Stimulated activated CD8-positive, alpha-beta memory T cell treated with anti-CD3 and anti-CD28 coated beads, Interleukin-4, amount 100 ng/mL, for 1 hour (primary cell): Measurements from ENCODE around the gene CDS1.
"Not testable (repeated sequence)": the region's sequence is repeated elsewhere in the genome, so short reads cannot be mapped to it uniquely, and the experiment has no call there.

Experiments
- DNase-seq, 2 donors: peaks; one replicate each; pipeline ENCODE4 v3.0.0-alpha.2; 2020; ENCODE audit warnings: low read depth in 2 of 2, low spot score in 1 of 2

The CDS1 gene

GRCh38 chr4:84669201-84669600, 86.3 kb downstream of the CDS1 start:
- DNase-seq: no peak

DNA sequence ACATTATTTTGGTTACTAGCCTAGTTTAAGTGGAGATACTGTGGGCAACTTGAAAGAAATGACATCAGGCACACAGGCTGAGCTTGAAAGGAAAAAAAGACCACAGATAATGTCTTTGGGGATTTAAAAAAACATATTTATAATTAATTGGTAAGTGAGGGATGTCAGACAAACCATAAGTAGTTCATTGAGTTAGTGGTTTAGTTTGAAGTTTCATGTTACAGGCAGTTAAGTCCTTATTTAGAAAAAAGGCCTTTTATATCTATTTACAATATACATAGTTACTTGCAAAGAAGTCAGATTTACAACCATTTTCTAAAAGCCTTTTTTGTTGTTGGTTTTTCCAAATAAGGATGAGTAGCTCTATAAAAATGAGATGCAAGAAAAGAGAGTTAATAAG, 89.2 kb downstream of the CDS1 start:
- DNase-seq: no peak

DNA sequence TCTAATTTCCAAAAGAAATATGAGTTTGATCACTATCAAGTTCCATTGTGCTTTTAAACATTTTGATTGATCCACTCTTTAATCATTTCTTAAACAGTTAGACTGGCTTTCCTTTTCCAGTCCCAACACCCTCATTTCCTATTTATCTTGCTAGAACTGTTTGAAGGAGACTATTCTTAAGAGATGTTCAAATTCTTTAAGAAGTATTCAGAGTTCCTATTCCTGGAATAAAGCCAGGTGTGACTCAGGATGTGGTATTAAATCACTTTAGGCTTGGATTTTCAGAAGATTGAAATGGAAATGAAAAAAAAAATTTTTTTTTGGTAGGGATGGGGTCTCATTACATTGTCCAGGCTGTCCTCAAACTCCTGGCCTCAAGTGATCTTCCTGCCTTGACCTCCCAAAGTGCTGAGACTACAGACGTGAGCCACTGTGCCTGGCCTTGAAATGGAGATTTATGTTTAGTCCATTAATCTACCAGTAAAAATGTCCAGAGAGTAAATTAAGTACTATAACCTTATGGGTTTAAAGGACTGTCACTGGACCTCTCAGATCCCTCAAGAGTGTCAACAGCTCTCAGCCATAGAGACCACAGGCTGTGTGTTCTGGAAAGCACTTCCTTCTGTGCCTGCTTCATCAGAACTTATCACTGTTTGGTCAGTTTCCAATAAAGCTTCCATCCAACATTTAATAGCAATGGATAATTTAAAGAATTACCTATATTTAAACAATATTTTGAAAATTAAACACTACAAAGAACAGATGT, 90.7 kb downstream of the CDS1 start:
- no peak for DNase-seq

- DNase-seq: no peak
These were observed 94.2 kb downstream of the CDS1 start for GRCh38 chr4:84677093-84677492.

GRCh38 chr4:84677995-84678394, 95.1 kb downstream of the CDS1 start:
- no peak for DNase-seq

DNA sequence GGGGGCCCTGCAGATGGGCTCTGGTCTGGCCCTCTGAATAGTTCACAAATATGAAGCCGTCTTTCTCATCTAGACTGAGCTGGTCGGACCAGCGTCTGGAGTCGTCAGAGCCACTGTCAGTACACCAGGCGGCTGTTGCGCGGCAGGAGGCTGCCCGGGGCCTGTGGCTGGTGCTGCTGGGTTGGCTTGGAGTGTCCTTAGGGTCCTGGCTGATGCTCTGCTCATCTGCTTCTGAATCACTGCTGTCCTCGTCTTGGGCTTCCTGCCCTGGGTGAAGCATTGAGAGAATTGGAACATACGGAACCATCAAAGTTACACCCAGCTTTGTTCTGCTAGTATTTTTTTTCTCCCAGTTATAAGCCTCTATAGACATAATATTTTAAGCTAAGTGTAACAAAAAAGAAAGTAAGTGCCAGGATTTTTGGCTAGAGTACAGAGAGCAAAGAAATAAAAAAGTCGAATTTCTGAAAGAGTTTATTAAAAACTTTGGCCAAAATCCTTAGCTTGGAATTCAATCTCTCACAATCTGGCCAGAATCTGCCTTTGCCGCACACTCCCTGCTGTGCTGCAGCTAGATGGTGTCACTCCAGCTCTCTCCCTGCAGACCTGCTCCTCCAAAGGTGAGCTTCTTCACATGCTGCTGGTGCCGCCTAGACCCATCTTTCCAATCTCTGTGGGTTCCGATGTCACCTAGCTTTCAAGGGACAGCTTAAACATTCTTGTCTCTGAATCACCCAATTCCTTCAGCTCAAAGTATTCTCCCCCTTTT, 96.2 kb downstream of the CDS1 start:
- no peak for DNase-seq

DNA sequence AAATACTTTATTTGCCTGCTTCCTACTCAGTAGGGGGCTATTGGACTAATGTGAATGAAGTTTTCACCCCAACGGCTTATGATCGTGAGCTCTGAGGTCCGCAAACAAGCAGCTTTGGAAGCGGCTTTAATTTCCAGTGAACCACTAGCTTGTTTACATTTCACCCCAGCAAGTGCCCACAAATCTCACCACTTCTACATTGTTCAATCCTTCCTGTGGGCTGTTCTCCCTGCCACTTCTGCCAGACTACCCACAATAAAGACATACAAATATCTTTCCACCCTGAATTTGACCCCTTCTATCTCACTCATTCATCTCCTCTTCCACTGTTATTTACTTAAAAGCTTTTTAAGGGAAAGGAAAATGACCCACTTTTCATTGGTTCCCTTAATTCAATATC, 98.0 kb downstream of the CDS1 start:
- DNase-seq: no peak

- no peak for DNase-seq
These were observed 98.8 kb downstream of the CDS1 start for GRCh38 chr4:84681486-84682274.

DNA sequence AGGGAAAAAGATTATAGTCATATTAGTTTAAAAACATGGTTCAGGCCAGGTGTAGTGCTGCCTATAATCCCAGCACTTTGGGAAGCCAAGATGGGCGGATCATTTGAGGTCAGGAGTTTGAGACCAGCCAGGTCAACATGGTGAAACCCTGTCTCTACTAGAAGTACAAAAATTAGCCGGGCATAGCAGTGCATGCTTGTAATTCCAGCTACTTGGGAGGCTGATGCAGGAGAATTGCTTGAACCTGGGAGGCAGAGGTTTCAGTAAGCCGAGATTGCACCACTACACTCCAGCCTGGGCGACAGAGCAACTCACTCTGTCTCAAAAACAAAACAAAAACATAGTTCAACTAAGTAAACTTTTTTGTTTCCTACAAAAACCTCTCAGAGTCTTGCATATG, 99.7 kb downstream of the CDS1 start:
- not testable (repeated sequence) for DNase-seq

- DNase-seq: no peak
These were observed 100.3 kb downstream of the CDS1 start for GRCh38 chr4:84683064-84683850.

DNA sequence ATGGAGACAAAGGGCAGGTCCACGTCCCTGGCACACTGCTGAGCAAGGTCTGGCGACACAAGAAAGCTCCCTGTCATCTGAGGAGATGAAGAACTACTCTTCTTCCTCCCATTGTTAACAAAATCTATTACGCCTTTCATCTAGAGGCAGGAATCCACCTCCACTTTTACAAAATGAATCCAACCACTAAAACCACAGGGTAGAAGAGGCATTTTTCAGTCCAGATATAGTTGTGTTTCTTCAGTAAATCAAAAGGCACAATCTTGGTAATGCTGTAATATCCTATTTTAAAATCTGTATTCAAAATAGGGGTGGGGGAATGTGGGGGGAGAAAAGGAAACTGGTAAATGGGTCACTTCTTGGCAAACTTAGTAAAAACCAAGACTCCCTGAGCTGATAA, 101.4 kb downstream of the CDS1 start:
- no peak for DNase-seq

DNA sequence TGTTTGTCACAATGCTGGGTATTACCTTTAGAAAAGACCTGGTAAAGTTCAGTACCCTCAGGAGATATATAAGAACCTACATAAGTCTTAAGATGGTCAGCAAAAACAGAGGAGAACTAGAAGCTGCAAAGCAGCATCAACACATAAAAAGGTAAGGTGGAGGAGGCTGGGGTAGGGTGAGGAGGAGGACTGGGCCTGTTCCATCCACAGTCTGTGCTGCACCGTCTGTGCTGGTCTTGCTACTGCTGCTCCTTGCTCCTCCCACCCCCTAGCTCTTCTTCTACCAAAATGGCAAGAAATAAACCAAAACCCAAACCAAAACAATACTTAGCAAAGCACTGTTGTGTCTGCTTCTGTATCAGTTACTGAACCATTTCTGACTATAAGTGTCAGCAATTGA, 102.2 kb downstream of the CDS1 start:
- no peak for DNase-seq

DNA sequence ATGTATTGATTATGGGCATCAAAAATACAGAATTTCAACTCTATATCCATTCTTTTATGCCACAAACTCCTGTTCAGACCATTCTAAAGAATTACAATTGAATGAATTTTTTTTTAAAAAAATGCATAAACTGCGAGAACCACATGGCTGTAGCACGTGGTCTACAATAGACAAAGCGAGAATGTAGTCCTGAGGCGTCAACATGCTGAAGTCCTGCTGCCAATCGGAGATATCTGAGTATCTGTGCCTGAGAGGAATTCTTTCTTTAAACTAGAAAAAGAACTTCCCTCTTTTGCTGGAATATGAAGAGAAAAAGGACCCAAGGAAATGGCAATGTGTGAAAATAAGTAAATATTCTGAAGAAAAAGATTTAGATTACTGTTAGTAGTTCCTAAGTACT, 105.7 kb downstream of the CDS1 start:
- no peak for DNase-seq

- no peak for DNase-seq
These were observed 106.3 kb downstream of the CDS1 start for GRCh38 chr4:84689197-84689596.

DNA sequence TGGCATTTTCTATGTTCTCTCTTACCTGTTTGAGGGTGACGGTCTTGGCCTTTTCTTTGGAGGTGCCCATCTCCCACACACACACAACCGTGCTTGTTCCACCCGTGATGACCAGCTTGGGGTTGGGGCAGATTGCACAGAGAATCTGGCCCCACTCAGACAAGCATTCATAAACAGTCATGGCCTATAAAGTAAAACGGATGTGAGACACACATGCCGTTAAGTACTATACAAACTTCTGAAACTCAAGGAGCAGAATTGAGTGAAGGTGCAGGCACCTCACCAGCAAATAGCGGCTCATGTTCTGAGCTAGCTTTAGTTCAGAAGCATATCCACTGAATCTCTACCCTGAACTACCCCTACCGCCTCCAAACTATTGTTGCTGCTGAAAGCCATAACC, 107.6 kb downstream of the CDS1 start:
- DNase-seq: no peak

- DNase-seq: no peak
These were observed 108.3 kb downstream of the CDS1 start for GRCh38 chr4:84691170-84691691.

DNA sequence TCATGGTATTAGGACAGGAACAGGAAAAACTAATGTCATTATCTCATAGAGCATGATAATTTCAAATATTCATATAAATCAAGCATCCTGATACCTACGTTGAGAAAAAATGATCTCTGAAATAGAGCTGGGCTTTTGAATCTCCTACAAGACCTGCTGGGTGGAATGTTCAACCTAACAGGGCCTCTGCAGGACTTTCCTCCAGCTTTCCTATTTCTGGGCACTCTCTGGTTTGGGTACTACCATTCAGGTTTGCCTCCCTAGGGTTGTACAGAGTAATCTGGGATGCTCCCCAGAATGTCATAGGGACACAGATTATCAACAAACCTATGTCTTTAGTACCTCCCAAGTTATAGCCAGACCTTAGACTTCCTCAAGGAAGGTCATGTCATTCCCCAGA, 108.9 kb downstream of the CDS1 start:
- no peak for DNase-seq

DNA sequence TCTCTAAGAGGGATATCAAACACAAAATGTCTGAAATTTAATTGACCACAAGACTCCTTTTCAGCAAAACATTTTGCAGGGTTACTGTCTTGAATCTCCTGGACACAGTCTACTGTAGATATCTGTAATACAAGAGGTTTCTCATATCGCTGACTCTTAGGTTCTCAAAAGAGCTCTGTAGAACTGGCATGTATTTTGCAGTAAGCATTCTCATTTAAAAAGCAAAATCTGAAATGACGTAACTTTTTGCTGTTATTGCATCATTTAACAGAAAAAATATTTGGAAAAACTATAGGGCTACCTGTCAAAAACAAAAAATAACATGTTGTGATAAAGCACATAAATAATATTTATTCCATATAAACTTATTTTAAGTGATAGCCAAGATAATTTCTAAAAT, 114.2 kb downstream of the CDS1 start:
- no peak for DNase-seq

DNA sequence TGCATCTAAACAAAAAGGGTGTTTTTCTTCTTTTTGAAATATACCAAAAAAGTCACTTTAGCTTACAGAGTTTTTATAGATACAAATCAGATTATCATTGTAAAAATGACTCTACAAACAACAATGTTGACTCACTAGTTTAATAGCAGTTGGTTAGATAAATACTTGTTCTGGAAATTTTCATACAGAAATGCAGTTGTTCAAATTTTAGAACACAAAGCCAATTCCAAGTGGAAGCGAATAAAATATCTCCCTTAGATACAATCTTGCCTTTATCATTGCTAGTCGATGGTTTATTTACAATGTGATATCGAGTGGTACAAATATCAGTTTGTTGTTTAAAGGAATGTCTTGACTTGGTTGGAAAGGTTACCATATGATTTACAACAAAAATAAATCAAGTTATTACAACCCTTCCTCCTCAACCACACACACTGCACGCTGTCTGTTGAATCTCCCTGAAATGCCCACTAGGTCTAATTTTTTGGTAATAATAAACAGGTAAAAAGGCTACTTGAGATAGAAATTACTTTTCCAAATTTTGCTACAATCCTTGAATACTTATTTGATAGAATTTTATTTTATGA, 114.8 kb downstream of the CDS1 start:
- DNase-seq: no peak

GRCh38 chr4:84699001-84699671, 116.2 kb downstream of the CDS1 start:
- no peak for DNase-seq
